PC-3 (cell line): Measurements from ENCODE around the gene PPM1D. TPM values are rescaled to one million over a fixed set of nuclear protein-coding genes. Genes with fewer than 3 reads are reported as not detected.
A peak's percentile ranks its signal among the peaks of the same experiment; 100 is the strongest.

ENCODE experiments used
- ATAC-seq: fragments of 200-7000 bp; cut with Tn5 transposase; 2 replicates; pipeline ENCODE4 v1.9.1; 2020; ENCODE audit warnings: mild to moderate bottlenecking, moderate library complexity
- BruUV-seq: library from RNA; stranded (reverse); fragments of 400-500 nt; replicated peaks from 2 replicates; lab custom pipeline; 2021; lab: Mats Ljungman, UMichigan
- CTCF ChIA-PET: fragments of 300-600 bp; sonication (Branson Sonifier 250); formaldehyde crosslinking; loops from one replicate; lab custom pipeline; 2022; ENCODE audit warnings: antibody characterized with exemption; lab: Charles Lee
- POLR2A ChIA-PET: fragments of 300-600 bp; sonication (Branson Sonifier 250); formaldehyde crosslinking; loops from one replicate; lab custom pipeline; 2022; ENCODE audit warnings: antibody characterized with exemption; ENCODE audit not compliant: unreplicated experiment; lab: Charles Lee
- DNase-seq: peaks from one replicate; pipeline ENCODE4 v3.0.0-alpha.2; 2015
- H2AFZ ChIP-seq: fragments of 300-600 bp; sonication (generic); 2 replicates; pipeline ENCODE4 v1.6.0; 2016; ENCODE audit warnings: antibody characterized with exemption, low read length
- H3F3A ChIP-seq: fragments of 300-600 bp; sonication (generic); one replicate; pipeline ENCODE4 v1.6.0; 2017; ENCODE audit warnings: antibody characterized with exemption, low read length, control low read depth, mild to moderate bottlenecking; ENCODE audit not compliant: unreplicated experiment
- H3K27ac ChIP-seq: fragments of 300-600 bp; sonication (generic); 2 replicates; pipeline ENCODE4 v1.5.1; 2016; ENCODE audit warnings: mild to moderate bottlenecking, low read length
- H3K27me3 ChIP-seq: fragments of 300-600 bp; sonication (generic); 2 replicates; pipeline ENCODE4 v1.6.1; 2016; ENCODE audit warnings: low read length, mixed read lengths
- H3K36me3 ChIP-seq: fragments of 300-600 bp; sonication (generic); 2 replicates; pipeline ENCODE4 v1.6.1; 2016; ENCODE audit warnings: low read depth, mixed run types, low read length, mixed read lengths
- H3K4me1 ChIP-seq: fragments of 300-600 bp; sonication (generic); 2 replicates; pipeline ENCODE4 v1.5.1; 2016; ENCODE audit warnings: low read length; ENCODE audit not compliant: insufficient read depth
- H3K4me2 ChIP-seq: fragments of 300-600 bp; sonication (generic); 2 replicates; pipeline ENCODE4 v1.6.0; 2016; ENCODE audit warnings: low read length
- H3K4me3 ChIP-seq: fragments of 300-600 bp; sonication (generic); 2 replicates; pipeline ENCODE4 v1.5.1; 2016; ENCODE audit warnings: mild to moderate bottlenecking, low read length, mixed read lengths
- H3K79me2 ChIP-seq: fragments of 300-600 bp; sonication (generic); 2 replicates; pipeline ENCODE4 v1.6.1; 2017; ENCODE audit warnings: low read length, mixed read lengths
- H3K9ac ChIP-seq: fragments of 300-600 bp; sonication (generic); 2 replicates; pipeline ENCODE4 v1.6.0; 2016; ENCODE audit warnings: mild to moderate bottlenecking, low read length
- H3K9me2 ChIP-seq: fragments of 300-600 bp; sonication (generic); replicated peaks from 2 replicates; pipeline ENCODE4 v1.6.1; 2016; ENCODE audit warnings: mixed run types, low read length, mixed read lengths
- H3K9me3 ChIP-seq: fragments of 300-600 bp; sonication (generic); 2 replicates; pipeline ENCODE4 v1.6.1; 2016; ENCODE audit warnings: low read length, mixed read lengths
- H4K20me1 ChIP-seq: fragments of 300-600 bp; sonication (generic); 2 replicates; pipeline ENCODE4 v1.6.1; 2016; ENCODE audit warnings: low read length, mixed read lengths
- EZH2 ChIP-seq: fragments of 300-600 bp; sonication (generic); IDR thresholded peaks from one replicate; pipeline ENCODE4 v1.6.1; 2017; ENCODE audit warnings: antibody characterized with exemption, mild to moderate bottlenecking, low read length; ENCODE audit not compliant: unreplicated experiment
- EZH2phosphoT487 ChIP-seq: fragments of 300-600 bp; sonication (generic); IDR thresholded peaks from 2 replicates; pipeline ENCODE4 v1.6.1; 2018; ENCODE audit warnings: mild to moderate bottlenecking, antibody characterized with exemption, low read length, borderline replicate concordance
- intact Hi-C: fragments of 100-400 bp; cut with micrococcal nuclease; formaldehyde crosslinking; loops from 2 replicates; pipeline ENCODE4 v1.9.0; 2023
- total RNA-seq: library from RNA; depleted of rRNA; stranded (reverse); fragments of >200 nt; gene quantifications from 2 replicates; pipeline ENCODE4 v1.2.3, GENCODE V29; 2014
- TF ChIP-seq, protein P1 (sequence below): fragments of 300-600 bp; sonication (generic); conservative IDR thresholded peaks from 2 replicates; pipeline ENCODE4 v1.5.1; 2017; ENCODE audit warnings: antibody characterized with exemption, low read depth, mild to moderate bottlenecking, low read length

The PPM1D gene
- total RNA-seq, 1 experiment from 2014 or later = 8.2 TPM

DNA sequence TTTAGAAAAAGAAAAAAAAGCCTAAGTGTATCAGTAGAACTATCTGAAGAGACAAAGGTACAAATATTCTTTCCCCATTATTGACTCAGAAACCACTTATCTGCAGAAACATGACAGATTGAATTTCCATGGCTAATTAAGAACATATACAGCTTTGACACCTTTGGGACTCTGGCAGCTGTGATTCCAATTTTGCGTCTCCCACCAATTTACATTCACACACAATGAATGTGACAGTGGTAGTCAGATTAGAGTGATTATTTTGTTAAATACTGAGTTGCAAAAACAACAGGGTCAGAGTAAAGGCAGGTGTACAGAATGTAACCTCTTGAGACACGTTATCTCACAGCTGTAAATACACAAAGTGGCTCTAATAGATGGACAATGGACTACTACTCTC is 5.3 kb upstream of the PPM1D start:
- Histone ChIP-seq H3K79me2 (no peaks in the 10 kb centered on the region), H3K9ac (no peak overlapping the region), H3F3A (no peaks in the 10 kb centered on the region), H3K4me1 (peaks cover 4% of the 10 kb centered on the region; the same call in 1 of the 2 replicates), H3K27ac (no peak overlapping the region), H3K9me2 (no peaks in the 10 kb centered on the region), H3K36me3 (no peaks in the 10 kb centered on the region), H4K20me1 (no peaks in the 10 kb centered on the region), H2AFZ (no peak overlapping the region), H3K4me3 (no peak overlapping the region), H3K4me2 (no peak overlapping the region), H3K27me3 (no peaks in the 10 kb centered on the region), H3K9me3 (no peaks in the 10 kb centered on the region)
- intact Hi-C loops = no loop called here
- TF ChIP-seq, protein P1, sequence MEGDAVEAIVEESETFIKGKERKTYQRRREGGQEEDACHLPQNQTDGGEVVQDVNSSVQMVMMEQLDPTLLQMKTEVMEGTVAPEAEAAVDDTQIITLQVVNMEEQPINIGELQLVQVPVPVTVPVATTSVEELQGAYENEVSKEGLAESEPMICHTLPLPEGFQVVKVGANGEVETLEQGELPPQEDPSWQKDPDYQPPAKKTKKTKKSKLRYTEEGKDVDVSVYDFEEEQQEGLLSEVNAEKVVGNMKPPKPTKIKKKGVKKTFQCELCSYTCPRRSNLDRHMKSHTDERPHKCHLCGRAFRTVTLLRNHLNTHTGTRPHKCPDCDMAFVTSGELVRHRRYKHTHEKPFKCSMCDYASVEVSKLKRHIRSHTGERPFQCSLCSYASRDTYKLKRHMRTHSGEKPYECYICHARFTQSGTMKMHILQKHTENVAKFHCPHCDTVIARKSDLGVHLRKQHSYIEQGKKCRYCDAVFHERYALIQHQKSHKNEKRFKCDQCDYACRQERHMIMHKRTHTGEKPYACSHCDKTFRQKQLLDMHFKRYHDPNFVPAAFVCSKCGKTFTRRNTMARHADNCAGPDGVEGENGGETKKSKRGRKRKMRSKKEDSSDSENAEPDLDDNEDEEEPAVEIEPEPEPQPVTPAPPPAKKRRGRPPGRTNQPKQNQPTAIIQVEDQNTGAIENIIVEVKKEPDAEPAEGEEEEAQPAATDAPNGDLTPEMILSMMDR = no peak
- TF ChIP-seq EZH2 = no peak
- TF ChIP-seq EZH2phosphoT487 = no peak
- CTCF ChIA-PET = interaction anchor here (0.7 kb wide), 1 partner anchor 10 kb away, joined by 4 read pairs; no protein-coding TSS in a partner anchor
- POLR2A ChIA-PET = no interaction called here
- DNase-seq (no peak), ATAC-seq (no peak)
- no TSS peak for BruUV-seq

DNA sequence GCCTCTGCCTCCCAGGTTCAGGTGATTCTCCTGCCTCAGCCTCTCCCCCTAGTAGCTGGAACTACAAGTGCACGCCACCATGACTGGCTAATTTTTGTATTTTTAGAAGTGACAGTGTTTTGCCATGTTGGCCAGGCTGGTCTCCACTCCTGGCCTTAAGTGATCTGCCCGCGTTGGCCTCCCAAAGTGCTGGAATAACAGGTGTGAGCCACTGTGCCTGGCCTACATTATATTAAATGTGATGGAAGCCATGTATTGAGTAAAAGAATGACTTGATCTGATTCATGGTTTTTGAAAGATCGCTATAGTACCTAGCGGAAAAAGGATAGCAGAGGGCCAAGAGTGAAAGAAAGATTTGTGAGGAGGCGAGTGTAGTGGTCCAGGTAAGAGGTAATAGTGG is 2.7 kb upstream of the PPM1D start:
- peaks cover 5% of the 10 kb centered on the region for H4K20me1 ChIP-seq
- H3K9ac ChIP-seq = no peak overlapping the region
- H3K4me1 ChIP-seq = peaks cover 4% of the 10 kb centered on the region; the same call in 1 of the 2 replicates
- ChIA-PET CTCF (no interaction called here), POLR2A (no interaction called here)
- intact Hi-C loops = no loop called here
- H3K4me3 ChIP-seq = no peak overlapping the region
- DNase-seq (no peak), ATAC-seq (no peak)
- H3K36me3 ChIP-seq = no peaks in the 10 kb centered on the region
- no TSS peak for BruUV-seq
- H3F3A ChIP-seq = no peaks in the 10 kb centered on the region
- H3K27ac ChIP-seq = no peak overlapping the region
- H2AFZ ChIP-seq = no peak overlapping the region
- no peaks in the 10 kb centered on the region for H3K27me3 ChIP-seq
- TF ChIP-seq EZH2 (no peak), EZH2phosphoT487 (no peak)
- TF ChIP-seq, protein P1 = no peak
- no peaks in the 10 kb centered on the region for H3K9me3 ChIP-seq
- H3K4me2 ChIP-seq = no peak overlapping the region
- no peaks in the 10 kb centered on the region for H3K9me2 ChIP-seq
- H3K79me2 ChIP-seq = peaks cover 22% of the 10 kb centered on the region

DNA sequence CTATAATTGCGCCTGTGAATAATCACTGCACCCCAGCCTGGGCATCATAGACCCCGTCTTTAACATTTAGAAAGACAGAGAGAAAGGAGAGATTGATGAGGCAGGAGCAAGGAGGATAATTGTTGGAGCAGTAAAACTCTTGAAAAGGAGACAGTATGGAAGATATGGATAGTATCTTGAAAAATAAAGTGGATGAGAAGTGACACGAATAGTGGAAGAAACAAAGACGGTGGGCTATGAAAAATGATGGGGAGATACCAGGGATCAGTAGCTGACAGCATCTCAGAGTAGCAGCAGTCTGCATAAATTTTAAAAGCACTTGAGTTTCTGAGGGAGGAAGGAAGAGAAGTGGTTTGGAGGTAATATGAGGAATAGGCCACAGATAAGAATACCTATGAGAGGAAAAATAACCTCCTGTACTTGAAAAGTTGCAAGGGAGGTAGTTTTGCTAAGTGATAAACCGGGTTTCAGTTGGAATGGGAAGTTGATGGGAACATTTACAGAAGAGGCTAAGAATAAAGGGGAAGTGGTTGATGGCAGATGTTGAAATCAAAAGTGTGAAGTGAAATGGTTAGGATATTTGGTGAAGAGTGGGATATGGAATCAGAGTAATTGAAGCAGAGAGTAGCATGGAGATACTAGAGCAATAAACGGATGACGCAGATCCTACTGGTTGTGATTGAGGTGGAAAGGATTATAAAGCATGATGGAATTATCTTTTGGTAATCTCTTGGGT is 1.8 kb upstream of the PPM1D start:
- POLR2A ChIA-PET = interaction anchor here (0.6 kb wide), 1 partner anchor 454 kb away, joined by 4 read pairs; no protein-coding TSS in a partner anchor
- DNase-seq = no peak
- Histone ChIP-seq H3K36me3 (no peaks in the 10 kb centered on the region), H3K9ac (no peak overlapping the region), H3K4me2 (peak overlapping the region; percentile 92; the same call in 1 of the 2 replicates), H3K27ac (no peak overlapping the region), H4K20me1 (peaks cover 5% of the 10 kb centered on the region), H3K4me1 (peaks cover 8% of the 10 kb centered on the region), H3K9me3 (no peaks in the 10 kb centered on the region), H3K79me2 (peaks cover 31% of the 10 kb centered on the region), H3K9me2 (no peaks in the 10 kb centered on the region), H3K4me3 (no peak overlapping the region), H3F3A (no peaks in the 10 kb centered on the region), H2AFZ (no peak overlapping the region), H3K27me3 (no peaks in the 10 kb centered on the region)
- no peak for ATAC-seq
- intact Hi-C loops = no loop called here
- CTCF ChIA-PET = no interaction called here
- no TSS peak for BruUV-seq
- TF ChIP-seq, protein P1 = no peak
- TF ChIP-seq EZH2 = no peak
- no peak for TF ChIP-seq EZH2phosphoT487
